C4-2B (cell line): ENCODE results near the gene JOSD1.

Experiments
- H3K27ac ChIP-seq: fragments of 450-650 bp; 2 replicates; pipeline ENCODE4 v1.5.1; 2017
- ZFX ChIP-seq: fragments of 450-650 bp; IDR thresholded peaks from 2 replicates; pipeline ENCODE4 v1.6.1; 2017
- TF ChIP-seq, protein P1 (sequence below): fragments of 450-650 bp; conservative IDR thresholded peaks from 2 replicates; pipeline ENCODE4 v1.5.1; 2017; ENCODE audit warnings: mild to moderate bottlenecking

Gene JOSD1

DNA sequence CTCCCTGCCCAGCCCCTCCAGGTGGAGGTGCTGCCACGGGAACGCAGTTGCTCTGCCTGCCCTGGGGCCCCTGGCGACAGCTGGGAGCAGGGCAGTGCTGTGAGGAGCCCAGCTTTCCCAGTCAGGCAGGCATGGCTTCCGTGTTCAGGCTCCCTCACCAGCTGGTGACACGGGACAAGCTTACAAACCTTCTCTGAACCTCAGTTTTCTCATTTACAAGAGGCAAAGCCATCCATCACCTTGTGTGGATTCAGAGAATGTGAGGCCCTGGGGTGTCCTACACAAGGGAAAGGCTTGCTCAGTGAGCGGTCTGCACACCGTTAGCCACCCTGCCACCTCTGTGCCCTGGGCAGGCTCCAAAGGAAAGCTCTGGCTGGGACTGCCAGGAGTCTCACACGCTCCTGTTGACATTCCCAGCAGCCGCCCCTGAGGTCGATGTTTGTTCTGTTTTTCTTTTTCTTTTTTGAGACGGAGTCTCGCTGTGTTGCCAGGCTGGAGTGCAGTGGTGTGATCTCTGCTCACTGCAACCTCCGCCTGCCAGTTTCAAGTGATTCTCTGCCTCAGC lies 31.6 kb upstream of the JOSD1 start:
- no peak for TF ChIP-seq ZFX
- TF ChIP-seq, protein P1, sequence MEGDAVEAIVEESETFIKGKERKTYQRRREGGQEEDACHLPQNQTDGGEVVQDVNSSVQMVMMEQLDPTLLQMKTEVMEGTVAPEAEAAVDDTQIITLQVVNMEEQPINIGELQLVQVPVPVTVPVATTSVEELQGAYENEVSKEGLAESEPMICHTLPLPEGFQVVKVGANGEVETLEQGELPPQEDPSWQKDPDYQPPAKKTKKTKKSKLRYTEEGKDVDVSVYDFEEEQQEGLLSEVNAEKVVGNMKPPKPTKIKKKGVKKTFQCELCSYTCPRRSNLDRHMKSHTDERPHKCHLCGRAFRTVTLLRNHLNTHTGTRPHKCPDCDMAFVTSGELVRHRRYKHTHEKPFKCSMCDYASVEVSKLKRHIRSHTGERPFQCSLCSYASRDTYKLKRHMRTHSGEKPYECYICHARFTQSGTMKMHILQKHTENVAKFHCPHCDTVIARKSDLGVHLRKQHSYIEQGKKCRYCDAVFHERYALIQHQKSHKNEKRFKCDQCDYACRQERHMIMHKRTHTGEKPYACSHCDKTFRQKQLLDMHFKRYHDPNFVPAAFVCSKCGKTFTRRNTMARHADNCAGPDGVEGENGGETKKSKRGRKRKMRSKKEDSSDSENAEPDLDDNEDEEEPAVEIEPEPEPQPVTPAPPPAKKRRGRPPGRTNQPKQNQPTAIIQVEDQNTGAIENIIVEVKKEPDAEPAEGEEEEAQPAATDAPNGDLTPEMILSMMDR: no peak
- peak overlapping the region; percentile 39 for H3K27ac ChIP-seq

DNA sequence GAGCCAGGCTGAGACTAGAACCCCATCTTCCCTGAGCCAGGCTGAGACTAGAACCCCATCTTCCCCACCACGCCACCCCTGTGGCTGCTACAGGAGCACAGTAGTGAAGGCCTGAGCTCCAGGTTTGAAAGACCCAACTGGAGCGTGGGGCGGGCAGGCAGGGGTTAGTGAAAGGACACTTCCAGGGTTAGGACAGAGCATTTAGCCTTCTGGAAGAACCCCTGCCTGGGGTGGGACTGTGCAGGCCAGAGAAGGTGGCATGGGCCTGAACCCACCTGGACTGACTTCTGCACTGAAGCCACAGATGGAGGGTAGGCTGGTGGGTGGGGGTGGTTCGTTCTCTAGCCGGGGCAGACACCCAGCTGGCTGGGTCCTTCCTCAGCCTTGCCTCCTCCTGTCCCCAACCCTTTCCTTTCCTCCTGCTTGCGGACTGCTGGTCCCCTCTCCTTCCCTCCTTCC lies 31.0 kb upstream of the JOSD1 start:
- TF ChIP-seq, protein P1: no peak
- TF ChIP-seq ZFX: no peak
- H3K27ac ChIP-seq: peak overlapping the region; percentile 39; the same call in 1 of the 2 replicates

DNA sequence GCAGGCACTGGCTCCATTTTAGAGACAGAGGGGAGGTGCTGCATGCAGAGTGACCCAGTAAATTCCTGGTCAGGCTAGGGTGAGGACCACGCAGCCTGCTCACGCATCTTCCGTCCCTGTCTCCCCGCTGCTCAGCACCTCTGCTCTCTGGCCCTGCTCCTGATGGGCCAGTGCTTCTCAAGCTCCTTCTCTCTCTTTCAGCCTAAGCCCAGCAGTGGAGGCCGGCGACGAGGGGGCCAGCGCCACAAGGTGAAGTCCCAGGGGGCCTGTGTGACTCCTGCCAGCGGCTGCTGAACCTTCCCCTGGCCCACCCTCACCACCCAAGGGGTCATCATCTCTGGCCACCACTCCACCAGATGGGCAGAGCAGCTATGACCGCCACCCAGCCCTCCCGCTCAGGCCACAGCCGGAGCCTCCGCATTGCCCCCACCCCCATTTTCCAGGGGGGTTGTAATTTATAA lies 29.7 kb upstream of the JOSD1 start:
- TF ChIP-seq, protein P1: no peak
- no peak for TF ChIP-seq ZFX
- H3K27ac ChIP-seq: no peak overlapping the region

DNA sequence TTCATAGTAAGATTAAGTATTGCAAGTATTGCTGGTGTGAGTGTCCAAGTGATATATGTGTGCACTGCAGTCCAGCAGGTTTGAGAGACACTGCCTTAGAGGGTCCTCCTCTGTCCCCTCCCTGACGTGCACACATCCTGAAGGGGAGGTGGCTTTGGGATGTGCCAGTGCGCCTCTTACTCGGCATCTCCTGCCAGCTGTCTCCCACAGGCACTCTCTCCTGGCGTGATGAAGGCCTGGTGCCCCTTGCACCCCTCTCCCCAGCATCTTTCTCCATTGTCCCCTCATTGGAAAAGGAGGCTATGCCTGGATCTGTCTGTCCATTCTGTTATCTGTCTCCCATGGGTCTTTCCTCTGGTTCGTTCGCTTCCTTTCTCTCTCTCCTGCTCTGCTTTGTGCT lies 29.2 kb upstream of the JOSD1 start:
- no peak overlapping the region for H3K27ac ChIP-seq
- TF ChIP-seq, protein P1: no peak
- no peak for TF ChIP-seq ZFX

DNA sequence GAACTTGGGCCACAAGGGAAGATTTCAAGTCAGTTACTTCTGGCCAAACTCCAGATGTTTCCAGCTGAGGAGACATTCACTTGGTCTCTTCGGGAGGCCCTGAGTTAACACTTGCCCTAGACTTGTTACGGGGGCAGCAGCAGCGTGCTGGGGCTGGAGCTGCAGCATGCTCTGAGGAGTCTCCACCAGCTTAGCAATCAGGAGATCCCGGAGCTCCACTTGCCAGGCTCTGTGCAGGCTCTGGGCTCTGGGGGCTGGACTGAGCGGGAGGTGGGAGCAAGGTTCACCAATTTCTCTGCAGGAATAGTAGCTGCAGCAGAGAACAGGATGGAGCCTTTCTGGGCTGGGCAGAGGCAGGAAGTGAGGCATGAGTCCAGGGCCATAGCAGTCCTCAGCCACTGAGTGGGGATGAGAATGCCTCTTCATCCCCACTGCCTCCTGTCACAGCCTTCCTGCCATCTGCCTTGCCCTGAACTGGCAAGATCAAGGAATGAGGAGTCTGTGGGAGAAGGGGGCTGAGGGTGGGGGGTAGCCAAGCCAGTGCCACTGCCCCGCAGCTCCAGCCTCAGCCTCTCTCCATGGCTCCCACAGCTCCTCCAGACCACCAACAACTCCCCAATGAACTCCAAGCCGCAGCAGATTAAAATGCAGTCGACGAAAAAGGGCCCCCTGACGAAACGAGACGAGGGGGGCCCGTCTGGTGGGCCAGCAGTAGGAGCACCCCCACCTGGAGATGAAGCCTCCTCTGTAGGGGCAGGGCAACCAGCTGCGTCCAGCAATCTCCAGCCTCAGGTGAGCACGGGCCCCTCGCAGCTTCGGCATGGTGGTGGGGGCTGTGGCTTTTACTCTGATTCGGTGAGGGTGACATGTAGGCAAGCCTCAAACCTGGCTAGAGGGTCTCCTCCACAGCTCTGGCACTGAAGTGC lies 28.4 kb upstream of the JOSD1 start:
- no peak overlapping the region for H3K27ac ChIP-seq
- no peak for TF ChIP-seq ZFX
- TF ChIP-seq, protein P1: no peak

DNA sequence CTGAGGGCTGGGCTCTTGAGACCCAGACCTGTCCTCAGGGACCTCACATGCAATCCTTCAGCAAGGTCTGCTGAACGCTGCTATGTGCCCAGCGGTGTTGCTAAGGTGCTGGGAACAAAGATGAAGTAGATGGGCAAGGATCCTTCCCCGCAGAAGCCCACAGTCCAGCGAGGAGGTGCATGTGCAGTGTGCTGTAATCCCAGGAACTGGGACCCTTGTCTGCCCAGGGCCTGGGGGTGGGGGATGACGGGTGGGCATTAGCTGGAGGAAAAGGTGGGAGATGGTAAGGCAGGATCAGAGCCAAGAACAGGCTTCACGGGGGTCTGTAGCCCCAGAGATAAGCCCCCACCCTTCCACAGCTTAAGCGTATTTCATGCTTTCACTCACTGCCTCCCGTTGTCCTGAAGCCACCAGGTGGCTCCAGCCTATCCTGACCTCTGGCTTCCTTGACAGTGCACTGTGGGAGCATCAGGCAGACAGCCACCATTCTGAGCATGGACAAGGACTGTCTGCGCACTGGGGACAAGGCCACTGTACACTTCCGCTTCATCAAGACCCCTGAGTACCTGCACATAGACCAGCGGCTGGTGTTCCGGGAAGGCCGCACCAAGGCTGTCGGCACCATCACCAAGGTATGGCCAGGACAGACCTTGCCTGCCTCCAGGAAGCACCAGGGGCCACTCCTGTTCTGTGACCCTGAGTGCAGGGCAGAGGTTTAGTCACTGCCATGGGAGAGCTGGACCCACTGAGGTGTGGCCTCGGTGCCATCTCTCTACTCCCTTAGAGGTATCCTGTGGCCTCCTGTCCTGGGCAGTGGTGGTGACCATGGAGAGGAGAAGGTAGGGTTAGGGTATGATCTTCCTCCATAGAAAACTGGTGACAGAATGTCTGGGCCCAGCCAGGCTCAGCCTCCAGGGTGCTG lies 27.0 kb upstream of the JOSD1 start:
- no peak for TF ChIP-seq ZFX
- H3K27ac ChIP-seq: no peak overlapping the region

DNA sequence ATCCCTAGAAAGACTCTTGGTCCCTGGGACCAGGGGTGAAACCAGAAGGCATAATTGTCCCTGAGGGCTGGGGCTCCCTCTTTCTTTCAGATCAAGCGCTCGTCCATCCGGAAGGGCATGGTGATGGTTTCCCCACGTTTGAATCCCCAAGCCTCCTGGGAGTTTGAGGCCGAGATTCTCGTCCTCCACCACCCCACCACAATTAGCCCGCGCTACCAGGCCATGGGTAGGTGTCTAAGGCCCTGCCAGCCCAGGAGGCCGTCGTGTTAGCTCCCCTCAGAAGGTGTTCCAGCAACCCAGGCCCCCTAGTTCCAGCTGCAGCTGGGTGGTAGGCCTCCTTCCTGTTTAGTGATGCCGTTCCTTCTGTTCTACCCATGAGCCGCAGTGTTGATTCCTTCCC lies 26.4 kb upstream of the JOSD1 start:
- no peak overlapping the region for H3K27ac ChIP-seq
- TF ChIP-seq, protein P1: no peak
- no peak for TF ChIP-seq ZFX
